Measurements from ENCODE around the gene SNX20.

- no peak for TF ChIP-seq CTCF (IDR thresholded peaks at IDR 0.05)
- no peak for TF ChIP-seq POLR2A (IDR thresholded peaks at IDR 0.05)
These were observed 1.8 kb downstream of the SNX20 start for GRCh38 chr16:50679266-50679665.

Measured in lower leg skin (tissue), 3 donors.